ENCODE results near the gene TULP4.
"Not testable (repeated sequence)": the region's sequence is repeated elsewhere in the genome, so short reads cannot be mapped to it uniquely, and the experiment has no call there.

The TULP4 gene

DNA sequence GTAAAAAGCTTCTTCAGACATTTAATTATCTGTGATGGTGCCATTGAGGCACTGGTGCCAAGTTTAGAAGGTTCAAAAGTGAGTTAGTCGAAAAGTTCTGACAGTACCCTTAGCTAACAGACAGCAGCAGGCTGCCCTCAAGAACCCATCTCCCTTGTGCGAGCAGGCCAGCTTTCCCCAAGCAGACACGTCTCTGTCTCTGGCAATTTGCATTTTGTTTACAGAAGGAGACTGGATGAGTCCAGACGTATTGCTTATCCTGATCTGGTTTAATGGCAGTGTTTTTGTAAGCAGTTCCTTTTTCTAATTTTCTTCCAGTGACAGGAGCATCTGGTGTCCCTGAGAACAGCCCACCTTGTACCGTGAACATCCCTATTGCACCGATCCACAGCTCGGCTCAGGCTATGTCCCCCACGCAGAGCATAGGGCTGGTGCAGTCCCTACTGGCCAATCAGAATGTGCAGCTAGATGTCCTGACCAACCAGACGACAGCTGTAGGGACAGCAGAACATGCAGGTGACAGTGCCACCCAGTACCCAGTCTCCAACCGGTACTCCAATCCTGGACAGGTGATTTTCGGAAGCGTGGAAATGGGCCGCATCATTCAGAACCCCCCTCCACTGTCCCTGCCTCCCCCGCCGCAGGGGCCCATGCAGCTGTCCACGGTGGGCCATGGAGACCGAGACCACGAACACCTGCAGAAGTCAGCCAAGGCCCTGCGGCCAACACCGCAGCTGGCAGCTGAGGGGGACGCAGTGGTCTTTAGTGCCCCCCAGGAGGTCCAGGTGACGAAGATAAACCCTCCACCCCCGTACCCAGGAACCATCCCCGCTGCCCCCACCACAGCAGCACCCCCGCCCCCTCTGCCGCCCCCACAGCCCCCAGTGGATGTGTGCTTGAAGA, 189.3 kb downstream of the TULP4 start:
- peak; percentile 20 for DNase-seq (ENCODE audit: low spot score)

DNA sequence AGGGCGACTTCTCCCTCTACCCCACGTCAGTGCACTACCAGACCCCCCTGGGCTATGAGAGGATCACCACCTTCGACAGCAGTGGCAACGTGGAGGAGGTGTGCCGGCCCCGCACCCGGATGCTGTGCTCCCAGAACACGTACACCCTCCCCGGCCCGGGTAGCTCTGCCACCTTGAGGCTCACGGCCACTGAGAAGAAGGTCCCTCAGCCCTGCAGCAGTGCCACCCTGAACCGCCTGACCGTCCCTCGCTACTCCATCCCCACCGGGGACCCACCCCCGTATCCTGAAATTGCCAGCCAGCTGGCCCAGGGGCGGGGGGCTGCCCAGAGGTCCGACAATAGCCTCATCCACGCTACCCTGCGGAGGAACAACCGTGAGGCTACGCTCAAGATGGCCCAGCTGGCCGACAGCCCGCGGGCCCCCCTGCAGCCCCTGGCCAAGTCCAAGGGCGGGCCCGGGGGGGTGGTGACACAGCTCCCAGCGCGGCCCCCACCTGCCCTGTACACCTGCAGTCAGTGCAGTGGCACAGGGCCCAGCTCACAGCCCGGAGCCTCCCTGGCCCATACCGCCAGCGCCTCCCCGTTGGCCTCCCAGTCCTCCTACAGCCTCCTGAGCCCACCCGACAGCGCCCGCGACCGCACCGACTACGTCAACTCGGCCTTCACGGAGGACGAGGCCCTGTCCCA, 190.1 kb downstream of the TULP4 start:
- no peak for DNase-seq (ENCODE audit: low spot score)

DNA sequence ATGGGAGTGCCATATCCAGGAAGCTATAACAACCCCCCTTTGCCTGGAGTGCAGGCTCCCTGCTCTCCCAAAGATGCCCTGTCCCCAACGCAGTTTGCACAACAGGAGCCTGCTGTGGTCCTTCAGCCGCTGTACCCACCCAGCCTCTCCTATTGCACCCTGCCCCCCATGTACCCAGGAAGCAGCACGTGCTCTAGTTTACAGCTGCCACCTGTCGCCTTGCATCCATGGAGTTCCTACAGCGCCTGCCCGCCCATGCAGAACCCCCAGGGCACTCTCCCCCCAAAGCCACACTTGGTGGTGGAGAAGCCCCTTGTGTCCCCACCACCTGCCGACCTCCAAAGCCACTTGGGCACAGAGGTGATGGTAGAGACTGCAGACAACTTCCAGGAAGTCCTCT, 191.0 kb downstream of the TULP4 start:
- DNase-seq (ENCODE audit: low spot score) = no peak

DNA sequence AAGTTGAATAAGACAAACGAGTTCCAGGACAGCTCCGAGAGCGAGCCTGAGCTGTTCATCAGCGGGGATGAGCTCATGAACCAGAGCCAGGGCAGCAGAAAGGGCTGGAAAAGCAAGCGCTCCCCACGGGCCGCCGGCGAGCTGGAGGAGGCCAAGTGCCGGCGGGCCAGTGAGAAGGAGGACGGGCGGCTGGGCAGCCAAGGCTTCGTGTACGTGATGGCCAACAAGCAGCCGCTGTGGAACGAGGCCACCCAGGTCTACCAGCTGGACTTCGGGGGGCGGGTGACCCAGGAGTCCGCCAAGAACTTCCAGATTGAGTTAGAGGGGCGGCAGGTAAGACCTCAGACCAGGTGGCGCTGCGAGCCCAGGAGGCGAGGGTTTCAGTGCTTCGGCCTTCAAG, 191.6 kb downstream of the TULP4 start:
- DNase-seq (ENCODE audit: low spot score) = no peak

DNA sequence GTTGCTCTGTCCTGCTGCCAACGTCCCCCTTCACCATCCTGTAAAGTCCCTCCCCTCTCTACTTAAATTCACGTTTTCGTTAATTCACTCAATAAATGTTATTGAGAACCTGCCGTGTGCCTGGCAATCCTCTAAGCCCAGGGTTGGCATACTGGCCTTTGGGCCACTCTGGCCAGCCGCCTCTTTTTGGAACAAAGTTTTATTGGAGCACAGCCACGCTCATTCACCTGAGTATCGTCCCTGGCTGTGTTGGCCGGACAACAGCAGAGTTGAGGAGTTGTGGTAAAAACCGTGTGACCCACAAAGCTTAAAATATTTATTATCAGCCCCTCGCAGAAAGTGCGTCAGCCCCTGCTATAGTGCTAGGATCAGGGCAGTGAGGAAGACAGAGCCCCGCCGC, 192.9 kb downstream of the TULP4 start:
- no peak for DNase-seq (ENCODE audit: low spot score)

DNA sequence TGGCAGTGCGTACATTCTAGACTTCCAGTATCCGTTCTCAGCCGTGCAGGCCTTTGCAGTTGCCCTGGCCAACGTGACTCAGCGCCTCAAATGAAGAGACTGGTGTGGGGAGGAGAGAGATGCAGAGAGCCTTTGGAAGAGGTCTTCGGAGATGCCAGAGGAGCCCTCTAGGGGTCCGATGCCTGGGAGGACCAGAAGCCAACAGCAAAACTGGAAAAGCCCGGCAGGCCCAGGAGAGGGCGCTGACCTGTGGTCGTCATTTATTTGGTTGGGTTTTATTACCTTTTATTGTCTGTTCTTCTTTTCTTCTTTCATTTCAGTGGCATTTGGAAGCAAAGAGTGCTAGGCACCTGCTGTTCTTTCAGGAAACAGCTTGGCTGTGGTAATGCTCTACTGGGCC, 194.3 kb downstream of the TULP4 start:
- DNase-seq (ENCODE audit: low spot score) = peak; percentile 21

DNA sequence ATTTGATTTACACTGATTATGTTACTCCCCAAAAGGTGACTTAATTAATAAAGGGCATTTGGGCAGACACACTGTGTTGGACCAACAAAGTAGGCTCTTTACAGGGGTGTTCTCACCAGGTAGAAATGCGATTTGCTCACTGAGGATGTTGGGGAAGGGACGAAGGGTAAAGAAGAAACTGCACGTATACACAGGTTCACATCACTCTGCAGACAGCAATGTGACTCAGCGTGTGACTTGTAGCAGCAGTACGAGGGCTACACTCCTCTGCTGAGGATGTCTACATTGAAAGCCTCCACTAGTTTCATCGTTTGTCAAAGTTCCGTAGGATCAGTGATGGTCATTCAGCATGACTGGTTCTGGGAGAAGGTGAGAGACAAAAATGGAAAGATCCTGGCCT, 194.9 kb downstream of the TULP4 start:
- DNase-seq (ENCODE audit: low spot score) = no peak

DNA sequence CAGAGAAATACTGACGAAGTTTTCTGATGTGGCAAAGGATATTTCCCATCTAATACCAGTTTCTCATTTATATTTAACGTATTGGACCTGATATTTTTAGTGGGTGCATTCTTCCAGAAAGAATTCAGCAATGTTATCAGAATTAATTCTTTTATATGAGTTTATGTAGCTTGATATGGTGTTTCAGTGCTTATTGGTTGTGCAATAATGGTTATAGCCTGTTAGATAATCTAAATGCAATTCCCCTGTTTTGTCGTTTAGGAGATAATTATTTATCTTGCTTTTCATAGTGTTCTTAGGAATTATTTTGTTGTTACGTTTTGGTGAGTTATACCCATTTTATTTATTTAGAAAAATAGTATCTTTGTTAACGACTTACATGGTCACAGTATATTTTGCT, 196.2 kb downstream of the TULP4 start:
- no peak for DNase-seq (ENCODE audit: low spot score)

DNA sequence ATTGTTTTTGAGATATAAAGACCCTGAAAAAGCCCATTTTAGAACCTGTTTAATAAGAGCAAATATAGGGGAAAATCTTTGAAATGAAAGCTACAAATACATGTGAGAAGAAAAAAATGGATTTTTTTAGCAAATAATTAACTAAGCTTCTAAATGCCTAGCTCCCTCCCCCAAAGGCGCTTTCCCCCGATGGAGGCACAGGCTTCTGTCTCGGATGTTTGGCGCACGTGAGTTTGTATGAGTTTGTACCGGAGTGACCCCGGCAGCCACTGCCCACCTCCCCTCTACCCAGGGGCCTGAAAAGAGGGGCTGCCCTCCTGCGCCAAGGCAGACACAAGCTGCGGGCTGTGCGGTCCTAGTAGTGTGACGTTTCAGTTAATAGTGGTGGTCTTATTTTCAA, 197.2 kb downstream of the TULP4 start:
- DNase-seq (ENCODE audit: low spot score) = no peak

DNA sequence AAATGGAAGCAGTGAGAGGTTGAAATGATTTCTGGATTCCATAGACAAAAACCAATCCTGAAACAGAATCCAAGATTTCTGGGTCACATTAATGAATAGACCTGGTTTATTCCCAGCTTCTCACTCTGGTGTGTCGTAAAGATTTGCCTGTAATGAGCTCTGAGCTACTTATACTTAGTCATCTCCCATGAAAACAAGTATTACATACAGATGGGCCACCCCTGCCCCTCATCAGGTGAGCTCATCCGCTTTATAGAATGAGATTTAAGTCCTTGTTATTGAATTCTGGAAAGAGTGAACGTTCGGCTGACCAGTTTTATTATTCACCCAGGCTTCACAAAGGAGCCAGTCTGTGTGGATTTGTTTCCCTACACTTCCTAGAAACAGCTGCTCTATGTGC, 200.5 kb downstream of the TULP4 start:
- DNase-seq (ENCODE audit: low spot score) = no peak

DNA sequence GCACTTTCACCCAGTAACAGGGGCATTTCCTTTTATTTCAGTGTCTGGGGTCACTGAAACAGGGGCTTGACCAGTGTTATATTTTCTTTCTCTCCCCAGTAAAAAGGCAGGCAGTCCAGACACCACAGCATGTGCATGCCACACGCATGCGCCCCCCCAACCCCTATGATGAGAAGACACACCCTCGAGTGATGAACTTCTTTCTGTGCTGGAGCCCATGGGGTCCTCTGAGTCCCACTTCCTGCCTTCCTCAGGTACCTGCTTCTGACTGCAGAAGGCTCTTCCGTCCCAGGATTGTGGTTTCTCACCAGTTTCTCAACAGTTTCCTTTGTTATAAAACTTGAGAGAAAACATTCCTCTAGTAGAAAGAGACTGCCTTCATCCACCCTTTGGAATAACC, 201.9 kb downstream of the TULP4 start:
- no peak for DNase-seq (ENCODE audit: low spot score)

DNA sequence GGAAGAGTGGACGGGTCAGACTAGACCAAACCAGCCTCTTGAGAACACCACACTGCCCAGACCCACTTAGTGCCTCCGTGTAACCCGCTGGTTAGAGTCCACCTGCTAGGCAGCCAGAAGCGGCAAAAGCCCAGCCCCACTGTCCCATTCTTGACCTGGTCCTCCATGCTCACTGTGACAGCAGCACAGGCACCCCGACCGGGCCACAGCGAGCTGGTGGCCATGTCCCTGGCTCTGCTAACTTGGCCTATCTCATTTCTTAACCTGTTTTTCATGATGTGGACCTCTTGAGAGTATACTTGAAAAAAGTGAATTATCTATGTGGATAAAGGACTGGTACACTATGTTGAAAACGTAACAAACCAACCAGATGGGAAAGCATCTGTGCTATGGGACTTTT, 202.7 kb downstream of the TULP4 start:
- no peak for DNase-seq (ENCODE audit: low spot score)

DNA sequence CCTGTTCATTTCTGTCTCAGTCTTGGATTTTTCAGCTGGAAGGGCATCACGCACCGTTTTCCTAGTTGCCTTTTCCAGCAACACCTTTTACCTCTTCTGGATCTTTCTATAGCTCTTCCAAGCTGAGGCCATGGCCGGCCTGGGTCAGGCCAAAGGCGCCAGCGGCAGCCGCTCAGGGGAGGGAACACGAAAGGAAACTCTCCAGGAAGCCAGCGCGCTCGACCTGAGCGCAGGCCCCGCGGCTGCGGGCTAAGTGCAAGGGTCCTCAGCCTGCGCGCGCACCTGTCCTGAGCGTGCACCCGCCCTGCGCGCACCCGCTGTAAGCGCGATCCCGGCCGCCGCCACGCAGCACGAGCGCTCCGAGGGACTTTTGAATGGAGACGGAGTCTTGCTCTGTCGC, 203.8 kb downstream of the TULP4 start:
- no peak for DNase-seq (ENCODE audit: low spot score)

DNA sequence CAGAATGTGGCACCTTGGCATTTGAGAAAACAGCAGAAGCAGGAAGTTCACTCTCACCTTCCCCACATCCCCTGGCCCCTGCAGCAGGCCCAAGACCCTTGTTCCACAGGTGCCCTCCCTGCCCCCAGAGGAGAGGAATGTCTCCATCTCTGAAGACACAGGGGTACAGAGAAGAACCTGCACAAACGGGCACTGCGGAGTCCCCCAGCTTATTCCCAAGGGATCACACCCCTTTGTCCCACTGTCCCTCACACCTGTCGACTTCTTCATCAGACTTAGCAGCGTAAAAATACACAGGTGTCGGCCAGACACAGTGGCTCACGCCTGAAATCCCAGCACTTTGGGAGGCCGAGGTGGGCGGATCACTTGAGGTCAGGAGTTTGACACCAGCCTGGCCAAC, 204.8 kb downstream of the TULP4 start:
- no peak for DNase-seq (ENCODE audit: low spot score)

DNA sequence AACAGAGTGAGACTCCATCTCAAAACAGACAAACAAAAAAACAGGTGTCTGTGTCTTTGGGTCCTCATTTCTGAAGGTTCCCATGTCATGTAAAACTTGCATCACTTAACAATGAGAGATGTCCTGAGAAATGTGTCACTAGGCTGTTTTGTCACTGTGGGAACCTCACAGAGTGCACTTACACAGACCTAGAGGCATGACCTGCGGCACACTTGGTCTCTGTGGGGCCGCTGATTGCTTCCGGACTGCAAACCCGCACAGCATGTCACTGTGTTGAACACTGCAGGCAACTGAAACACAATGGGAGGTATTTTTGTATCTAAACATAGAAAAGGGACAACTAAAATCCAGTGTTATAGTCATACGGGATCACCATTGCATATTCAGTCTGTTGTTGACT, 205.3 kb downstream of the TULP4 start:
- DNase-seq (ENCODE audit: low spot score) = no peak

DNA sequence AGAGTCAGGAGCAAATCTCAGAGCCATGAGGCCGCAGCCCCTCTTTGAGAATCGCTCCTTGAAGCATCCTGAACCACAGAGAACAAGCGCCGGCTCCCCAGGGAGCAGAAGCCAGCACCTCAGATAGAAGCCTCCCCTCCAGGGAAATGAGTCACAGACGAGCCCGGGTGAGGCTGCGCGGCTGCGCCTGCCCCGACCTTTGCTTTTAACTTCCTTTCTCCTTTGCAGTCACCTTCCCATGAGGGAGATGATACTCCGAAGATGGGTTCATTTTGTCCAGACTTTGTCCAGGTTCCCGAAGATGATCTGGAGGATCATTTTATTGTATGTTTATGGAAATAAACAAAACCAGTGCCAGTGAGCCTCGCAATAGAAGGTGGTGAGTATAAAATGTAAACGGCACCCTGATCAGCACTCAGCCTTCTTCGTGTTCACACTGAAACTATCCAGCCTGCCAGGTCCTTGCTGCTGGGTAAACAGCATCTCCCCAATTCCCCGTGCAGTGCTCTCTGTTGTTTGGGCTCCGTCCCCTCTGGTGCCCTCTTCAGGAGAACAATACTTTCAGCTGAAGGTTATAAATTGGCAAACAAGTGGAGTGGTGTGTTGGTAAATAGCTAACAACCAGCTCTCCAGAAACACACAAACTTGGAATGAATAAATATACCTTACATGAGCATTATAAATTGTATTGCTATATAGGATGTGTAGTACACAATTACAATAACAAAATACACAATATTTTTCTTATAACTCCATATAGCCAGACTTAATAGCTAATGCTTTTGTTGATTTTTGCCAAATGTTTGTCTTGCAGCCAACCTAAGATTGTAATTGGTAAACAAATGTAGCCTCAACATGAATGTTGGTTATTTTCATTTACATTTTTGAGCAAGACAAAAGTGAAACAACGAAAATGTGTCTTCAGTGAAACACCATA, 206.2 kb downstream of the TULP4 start:
- peak; percentile 85 for DNase-seq (ENCODE audit: low spot score)

DNA sequence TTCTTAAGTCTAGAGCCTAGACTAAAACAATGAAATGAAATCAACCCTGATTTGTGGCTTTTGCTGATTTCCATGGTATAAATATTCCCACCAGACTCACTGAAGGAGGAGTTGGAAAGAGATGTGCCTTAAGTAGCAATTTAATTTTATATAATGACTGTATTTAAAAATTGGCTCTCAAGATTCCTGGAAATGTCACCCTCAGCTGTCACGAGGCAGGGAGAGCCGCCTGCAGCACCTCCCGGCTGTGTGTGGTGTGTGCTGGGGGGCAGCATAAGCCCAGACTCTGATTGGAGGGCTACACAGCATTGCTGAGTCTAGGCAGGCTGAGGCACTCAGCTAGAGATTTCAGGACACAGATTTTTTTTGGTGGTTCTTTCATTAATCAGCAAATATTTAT, 207.0 kb downstream of the TULP4 start:
- no peak for DNase-seq (ENCODE audit: low spot score)

DNA sequence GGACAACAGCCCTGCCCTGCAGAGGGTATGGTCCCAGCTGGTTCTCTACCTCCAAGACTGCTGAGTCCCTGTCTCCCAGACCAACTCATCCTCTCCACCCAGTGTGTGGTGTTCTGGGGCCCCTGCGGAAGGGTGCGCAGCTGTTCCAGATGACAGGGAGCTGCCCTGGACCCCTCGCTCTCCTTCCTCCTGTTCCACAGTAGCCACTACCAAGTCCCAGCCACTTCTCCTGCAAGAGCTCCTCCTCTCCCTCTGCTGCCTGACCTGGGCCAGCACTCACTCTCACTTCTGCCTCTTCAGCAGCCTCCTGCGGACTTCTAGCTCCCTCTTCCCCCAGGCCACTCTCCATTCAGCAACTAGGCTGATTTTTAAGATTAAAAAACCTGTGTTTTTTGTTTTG, 207.5 kb downstream of the TULP4 start:
- no peak for DNase-seq (ENCODE audit: low spot score)

DNA sequence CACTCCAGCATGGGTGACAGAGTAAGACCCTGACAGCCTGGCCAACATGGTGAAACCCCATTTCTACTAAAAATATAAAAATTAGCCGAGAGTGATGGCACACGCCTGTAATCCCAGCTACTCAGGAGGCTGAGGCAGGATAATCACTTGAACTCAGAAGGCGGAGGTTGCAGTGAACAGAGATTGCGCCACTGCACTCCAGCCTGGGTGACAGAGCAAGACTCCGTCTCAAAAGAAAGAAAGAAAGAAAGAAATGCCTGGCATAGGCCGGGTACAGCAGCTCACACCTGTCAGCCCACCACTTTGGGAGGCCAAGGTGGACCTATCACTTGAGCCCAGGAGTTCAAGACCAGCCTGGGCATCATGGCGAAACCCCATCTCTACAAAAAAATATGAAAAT, 208.7 kb downstream of the TULP4 start:
- DNase-seq (ENCODE audit: low spot score) = not testable (repeated sequence)

DNA sequence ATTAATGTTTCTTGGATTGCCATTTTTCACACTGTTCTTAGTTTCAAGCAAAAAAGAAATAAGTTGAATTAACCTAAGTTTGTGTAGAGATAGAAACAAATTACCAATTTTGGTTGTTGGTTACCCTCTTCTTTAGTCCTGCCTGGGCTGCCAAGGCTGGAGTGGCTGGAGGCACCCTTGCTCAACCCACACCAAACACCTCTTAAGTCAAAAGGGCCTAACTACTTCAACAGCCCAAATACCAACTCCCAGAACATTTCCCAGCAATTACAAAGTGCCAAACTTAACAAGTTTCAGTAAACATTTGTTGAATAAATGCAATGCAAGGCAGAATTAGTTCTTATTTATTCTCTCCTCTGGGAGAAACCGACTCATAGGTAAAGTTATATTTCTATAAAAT, 209.5 kb downstream of the TULP4 start:
- DNase-seq (ENCODE audit: low spot score) = no peak

DNA sequence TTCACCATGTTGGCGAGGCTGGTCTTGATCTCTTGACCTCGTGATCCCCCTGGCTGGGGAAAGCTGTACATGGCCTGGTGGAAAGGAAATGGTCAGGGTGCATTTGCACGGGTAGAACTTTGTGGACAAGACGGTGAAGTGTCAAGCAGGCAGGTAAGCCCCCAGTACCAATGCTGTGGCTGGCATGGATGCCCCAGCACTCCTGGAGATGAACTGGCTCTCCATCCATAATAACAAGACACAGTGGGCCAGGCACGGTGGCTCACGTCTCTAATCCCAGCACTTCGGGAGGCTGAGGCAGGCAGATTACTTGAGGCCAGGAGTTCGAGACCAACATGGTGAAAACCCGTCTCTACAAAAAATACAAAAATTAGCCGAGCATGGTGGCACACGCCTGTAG, 210.4 kb downstream of the TULP4 start:
- no peak for DNase-seq (ENCODE audit: low spot score)

DNA sequence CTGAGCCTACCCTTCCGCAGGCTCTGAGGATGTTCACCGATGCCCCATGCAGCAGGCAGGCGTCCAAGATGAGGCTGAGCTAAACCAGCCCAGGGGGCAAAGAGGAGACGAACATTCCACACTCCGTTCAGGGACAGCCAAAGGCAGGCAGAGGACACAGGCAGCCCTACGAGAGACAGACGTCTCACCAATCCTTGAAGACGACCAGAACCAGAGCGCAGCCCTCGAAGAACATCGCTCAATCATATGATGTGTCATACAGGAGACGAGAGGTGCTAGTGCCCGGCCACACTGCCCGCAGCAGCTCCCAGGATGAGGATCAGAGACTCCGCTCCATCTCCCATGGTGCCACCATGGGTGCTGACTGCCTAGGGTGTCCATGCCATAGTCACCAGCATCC, 212.0 kb downstream of the TULP4 start:
- DNase-seq (ENCODE audit: low spot score) = no peak

DNA sequence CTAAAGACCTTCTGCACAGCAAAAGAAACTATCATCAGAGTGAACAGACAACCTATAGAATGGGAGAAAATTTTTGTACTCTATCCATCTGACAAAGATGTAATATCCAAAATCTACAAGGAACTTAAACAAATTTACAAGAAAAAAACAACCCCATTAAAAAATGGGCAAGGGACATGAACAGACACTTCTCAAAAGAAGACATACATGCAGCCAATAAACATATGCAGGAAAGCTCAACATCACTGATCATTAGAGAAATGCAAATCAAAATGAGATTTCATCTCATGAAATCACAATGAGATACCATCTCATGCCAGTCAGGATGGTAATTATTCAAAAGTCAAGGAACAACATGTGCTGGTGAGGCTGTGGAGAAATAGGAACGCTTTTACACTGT, 215.6 kb downstream of the TULP4 start:
- not testable (repeated sequence) for DNase-seq (ENCODE audit: low spot score)
